GM18517 (cell line): ENCODE data around the gene ARPC5.
"Not testable (repeated sequence)": the region's sequence is repeated elsewhere in the genome, so short reads cannot be mapped to it uniquely, and the experiment has no call there.

Experiments
- ATAC-seq: cut with Tn5 transposase; IDR thresholded peaks from one replicate; pipeline ENCODE4 v1.9.1; 2021; ENCODE audit warnings: mild to moderate bottlenecking, moderate library complexity; ENCODE audit not compliant: unreplicated experiment

The ARPC5 gene

GRCh38 chr1:183646776-183647175 is 11.2 kb upstream of the ARPC5 start:
- ATAC-seq, result no peak

GRCh38 chr1:183645531-183645930 is 9.9 kb upstream of the ARPC5 start:
- no peak for ATAC-seq

- ATAC-seq, result no peak
Measured at GRCh38 chr1:183642166-183642565, 6.6 kb upstream of the ARPC5 start.

DNA sequence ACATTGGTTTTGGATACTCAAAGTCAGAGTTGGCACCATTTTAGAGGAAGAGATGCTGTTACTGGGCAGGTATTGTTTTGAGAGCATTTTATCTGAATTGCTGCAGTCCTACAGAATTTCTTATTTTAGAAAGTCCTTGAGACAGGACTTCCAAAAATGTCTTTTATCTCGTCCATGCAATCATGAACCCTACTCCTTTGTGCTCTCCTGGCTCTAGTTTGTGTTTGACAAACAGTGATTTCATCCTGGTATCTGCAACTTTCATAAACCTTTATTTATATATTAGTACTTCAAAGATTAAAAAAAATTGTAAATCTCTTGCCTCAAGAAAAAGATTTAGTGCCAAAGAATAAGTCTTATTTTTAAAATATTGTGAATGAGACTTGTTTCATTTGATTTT is 4.6 kb upstream of the ARPC5 start:
- no peak for ATAC-seq

GRCh38 chr1:183638649-183639387 is 3.2 kb upstream of the ARPC5 start:
- ATAC-seq, result no peak

GRCh38 chr1:183636783-183637182 is 1.2 kb upstream of the ARPC5 start:
- ATAC-seq, result no peak

DNA sequence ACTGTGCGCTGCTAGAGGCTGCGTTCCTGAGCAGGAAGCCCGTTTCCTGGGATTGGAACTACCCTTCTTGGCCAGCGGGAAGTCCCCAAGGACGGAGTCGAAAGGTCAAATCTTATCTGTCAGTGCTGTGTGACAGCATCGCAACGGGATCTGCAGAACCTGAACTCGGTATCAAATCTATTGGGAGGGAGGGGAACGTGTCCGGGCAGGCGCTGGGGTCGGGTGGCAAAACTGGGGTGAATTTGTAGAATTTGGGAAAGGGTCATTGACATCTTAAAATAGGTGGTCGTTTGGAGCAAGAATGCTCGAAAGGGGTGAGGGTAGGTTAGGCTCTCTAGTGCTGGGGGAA is 725 bp upstream of the ARPC5 start:
- ATAC-seq, result no peak

DNA sequence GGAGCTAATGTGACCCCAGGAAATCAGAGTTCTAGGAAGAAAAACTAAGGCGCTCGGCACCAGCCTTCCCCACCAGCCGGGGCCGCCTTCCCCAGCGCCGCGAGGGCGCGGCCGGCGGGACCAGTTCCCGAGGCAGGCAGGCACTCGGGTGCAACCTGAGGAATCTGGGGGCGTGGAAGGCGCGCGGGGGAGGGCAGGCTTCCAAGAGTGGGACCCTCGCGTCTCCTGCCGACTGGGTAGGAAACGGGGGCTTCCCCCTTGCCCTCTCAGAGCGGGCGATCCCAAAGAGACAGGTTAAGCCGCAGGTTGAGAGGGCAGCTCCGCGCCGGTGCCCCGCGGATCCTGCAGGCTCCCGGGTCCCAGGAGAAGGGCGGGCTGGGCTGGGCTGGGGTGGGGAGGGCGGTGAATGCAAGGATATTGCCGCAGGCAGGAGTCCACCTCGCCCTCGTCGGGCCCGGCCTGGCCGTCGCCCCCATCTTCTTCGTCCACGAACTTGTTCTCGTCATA is 431 bp downstream of the ARPC5 start:
- ATAC-seq, result peak; percentile 2

DNA sequence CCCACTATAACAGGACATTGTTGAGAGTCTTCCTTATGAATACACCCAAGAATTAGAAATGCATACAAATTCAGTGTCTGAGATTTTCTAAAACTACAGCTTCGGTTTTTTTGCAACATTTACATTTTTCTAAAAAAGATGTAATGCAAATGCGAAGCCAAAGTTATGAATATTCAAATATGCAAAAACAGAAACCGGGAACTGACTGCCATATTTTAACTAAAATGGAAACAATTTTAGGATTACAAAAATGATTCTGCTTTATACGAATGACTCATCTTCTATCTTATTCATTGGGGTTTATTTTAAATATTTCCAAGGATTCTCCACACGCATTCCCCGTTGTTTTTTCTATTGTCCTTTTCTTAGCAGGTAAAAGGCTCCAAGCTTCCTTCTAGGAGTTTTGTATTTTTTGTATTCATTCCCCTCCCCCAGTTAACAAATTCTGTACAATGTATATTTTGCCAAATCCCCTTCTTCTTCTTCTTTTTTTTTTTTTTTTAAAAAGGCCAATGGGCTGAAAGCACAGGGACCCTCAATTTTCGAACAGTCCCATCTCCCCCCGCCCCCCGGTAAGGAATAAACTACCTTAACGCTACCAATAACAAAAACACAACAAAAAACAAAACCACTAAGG is 1.0 kb downstream of the ARPC5 start:
- no peak for ATAC-seq

DNA sequence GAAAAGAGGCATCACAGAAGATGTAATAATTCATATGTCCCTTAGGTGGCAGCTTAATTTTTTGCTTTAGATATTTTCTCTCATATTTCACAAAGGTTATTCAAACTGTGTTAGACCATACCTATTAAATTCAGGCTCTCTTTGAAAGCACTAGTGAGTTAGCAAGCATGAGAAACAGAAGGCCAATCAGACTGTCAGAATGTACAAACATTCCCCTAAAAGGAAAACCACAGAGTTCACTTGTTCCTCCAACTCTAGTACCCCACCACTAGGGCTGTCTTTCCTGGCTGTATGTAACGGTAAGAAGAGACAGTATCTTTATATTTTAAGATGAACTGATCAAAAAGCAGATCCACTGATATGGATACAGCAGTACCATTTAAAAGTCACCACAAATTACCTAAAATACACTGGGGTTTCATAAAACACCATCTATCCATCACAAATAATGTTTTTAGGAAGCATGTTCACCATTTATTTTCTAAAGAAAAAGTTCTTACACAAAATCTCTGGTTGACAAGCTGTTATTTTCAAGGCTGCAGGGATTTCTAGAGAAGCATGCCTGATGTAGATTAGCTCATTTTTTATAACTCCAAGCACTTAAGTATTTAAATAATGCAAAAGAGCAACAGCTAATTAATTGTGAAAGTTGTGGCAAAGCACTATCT is 1.8 kb downstream of the ARPC5 start:
- ATAC-seq, result peak; percentile 59

- ATAC-seq, result no peak
Measured at GRCh38 chr1:183632964-183633363, 2.6 kb downstream of the ARPC5 start.

GRCh38 chr1:183632114-183632513 is 3.5 kb downstream of the ARPC5 start:
- ATAC-seq, result no peak

DNA sequence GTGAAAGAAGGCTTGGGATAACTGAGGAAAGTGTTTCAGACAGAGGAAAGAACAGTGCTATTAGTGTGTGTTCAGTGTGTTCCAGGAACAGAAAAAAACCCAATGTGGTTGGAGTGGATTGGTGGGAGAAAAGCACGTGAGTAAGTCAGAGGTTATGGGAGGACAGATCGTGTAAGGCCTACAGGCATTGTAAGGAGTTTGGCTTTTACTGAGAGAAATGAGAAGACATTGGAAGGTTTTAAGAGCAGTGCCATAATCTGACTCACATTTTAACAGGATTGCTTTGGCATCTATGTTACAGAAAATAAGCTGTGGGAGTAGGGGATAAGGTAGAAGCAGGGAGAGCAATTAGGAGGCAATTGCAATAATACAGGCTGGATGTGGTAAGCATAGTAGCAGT is 4.8 kb downstream of the ARPC5 start:
- ATAC-seq, result no peak

GRCh38 chr1:183628537-183628936 is 7.0 kb downstream of the ARPC5 start:
- no peak for ATAC-seq

DNA sequence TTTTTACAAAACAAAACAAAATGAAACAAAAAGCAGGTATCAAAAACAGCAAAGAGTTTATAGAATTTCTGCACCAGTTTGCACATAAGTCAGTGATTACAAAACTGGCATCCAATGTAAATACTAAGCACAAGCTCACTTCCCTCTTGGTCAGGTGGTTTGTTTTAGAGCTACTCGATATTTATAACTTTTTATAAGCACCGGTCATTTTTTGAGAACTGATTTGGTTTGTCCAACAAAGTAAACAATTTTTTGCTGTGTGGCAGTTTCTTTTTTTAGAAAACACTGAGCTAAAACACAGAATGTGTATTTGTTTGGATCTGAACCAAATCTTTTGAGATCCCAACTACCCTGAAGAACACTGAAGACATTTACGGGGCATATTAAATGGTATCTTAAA is 9.3 kb downstream of the ARPC5 start:
- ATAC-seq, result not testable (repeated sequence)

- peak; percentile 80 for ATAC-seq
Measured at GRCh38 chr1:183622884-183623785, 12.4 kb downstream of the ARPC5 start.

GRCh38 chr1:183622013-183622412 is 13.6 kb downstream of the ARPC5 start:
- ATAC-seq, result no peak

GRCh38 chr1:183620311-183620710 is 15.3 kb downstream of the ARPC5 start:
- no peak for ATAC-seq

DNA sequence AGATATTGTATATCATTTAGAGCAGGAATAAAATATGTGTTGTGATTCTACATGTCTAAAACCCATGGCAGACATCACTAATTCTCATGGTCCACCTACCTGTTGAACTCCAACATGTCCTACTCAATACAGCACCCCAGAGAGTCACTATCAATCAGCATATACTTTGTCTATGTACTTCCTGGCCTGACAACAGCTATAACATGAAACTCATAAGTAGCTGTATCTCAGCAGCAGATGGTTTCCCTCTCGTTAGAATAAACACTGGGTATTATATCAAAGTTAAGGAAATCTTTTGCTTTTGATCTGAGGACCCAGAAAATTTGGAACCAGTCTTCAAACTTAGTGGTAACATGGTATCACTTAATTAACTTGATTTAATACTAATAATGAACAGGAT is 15.8 kb downstream of the ARPC5 start:
- no peak for ATAC-seq

DNA sequence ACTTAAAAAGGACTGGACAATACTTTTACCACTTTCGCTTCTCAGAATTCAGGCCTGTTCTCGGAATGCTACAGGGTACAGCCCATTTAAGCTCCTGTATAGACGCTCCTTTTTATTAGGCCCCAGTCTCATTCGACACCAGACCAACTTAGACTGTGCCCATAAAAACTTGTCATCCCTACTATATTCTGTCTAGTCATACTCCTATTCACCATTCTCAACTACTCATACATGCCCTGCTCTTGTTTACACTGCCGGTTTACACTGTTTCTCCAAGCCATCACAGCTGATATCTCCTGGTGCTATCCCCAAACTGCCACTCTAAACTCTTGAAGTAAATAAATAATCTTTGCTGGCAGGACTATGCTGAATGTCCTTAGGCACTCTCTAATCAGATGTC is 17.4 kb downstream of the ARPC5 start:
- not testable (repeated sequence) for ATAC-seq

DNA sequence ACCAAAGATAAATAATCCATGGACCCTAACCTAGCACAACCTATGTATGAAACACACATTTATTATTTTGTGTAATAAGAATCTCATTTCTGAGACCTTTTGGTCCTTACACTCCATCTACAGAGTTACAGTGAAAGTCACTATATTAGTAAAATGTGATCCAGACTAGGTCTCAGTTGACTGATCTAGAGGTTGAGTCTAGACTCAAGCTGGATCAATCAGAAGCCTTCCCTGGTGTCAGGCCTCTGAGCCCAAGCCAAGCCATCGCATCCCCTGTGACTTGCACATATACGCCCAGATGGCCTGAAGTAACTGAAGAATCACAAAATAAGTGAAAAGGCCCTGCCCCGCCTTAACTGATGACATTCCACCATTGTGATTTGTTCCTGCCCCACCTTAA is 22.6 kb downstream of the ARPC5 start:
- ATAC-seq, result not testable (repeated sequence)
